ENCODE data around the gene ASIC1.

ASIC1 gene

GRCh38 chr12:50103351-50103750, 46.0 kb downstream of the ASIC1 start:
- DNase-seq (ENCODE audit: low read depth) = no peak

GRCh38 chr12:50103767-50104321, 46.4 kb downstream of the ASIC1 start, which contains the start of gene GPD1:
TSS of gene GPD1 (plus strand) at chr12:50104008. CDS start at chr12:50104051, 43 bp downstream.
- DNase-seq (ENCODE audit: low read depth) = no peak
- H3K4me3 ChIP-seq (ENCODE audit: low read depth, low read length) = no peak within 1 kb of the TSS

More at GRCh38 chr12:50103351-50103750, 46.0 kb downstream of the ASIC1 start:
- no peak overlapping the region for H3K4me3 ChIP-seq (ENCODE audit: low read depth, low read length)

GRCh38 chr12:50104417-50105366, 47.3 kb downstream of the ASIC1 start:
- no peak for DNase-seq (ENCODE audit: low read depth)
- H3K4me3 ChIP-seq (ENCODE audit: low read depth, low read length) = no peak overlapping the region

- H3K4me3 ChIP-seq (ENCODE audit: low read depth, low read length) = no peak overlapping the region
- no peak for DNase-seq (ENCODE audit: low read depth)
Measured at GRCh38 chr12:50105913-50106450, 48.6 kb downstream of the ASIC1 start.

GRCh38 chr12:50106907-50107306, 49.5 kb downstream of the ASIC1 start:
- no peak overlapping the region for H3K4me3 ChIP-seq (ENCODE audit: low read depth, low read length)
- DNase-seq (ENCODE audit: low read depth) = no peak

GRCh38 chr12:50107416-50108268, 50.2 kb downstream of the ASIC1 start:
- DNase-seq (ENCODE audit: low read depth) = no peak
- H3K4me3 ChIP-seq (ENCODE audit: low read depth, low read length) = no peak overlapping the region

- H3K4me3 ChIP-seq (ENCODE audit: low read depth, low read length) = no peak overlapping the region
- DNase-seq (ENCODE audit: low read depth) = no peak
Measured at GRCh38 chr12:50109319-50109718, 51.9 kb downstream of the ASIC1 start.

GRCh38 chr12:50110127-50110761, 52.8 kb downstream of the ASIC1 start:
- no peak overlapping the region for H3K4me3 ChIP-seq (ENCODE audit: low read depth, low read length)
- no peak for DNase-seq (ENCODE audit: low read depth)

- no peak overlapping the region for H3K4me3 ChIP-seq (ENCODE audit: low read depth, low read length)
- no peak for DNase-seq (ENCODE audit: low read depth)
Measured at GRCh38 chr12:50110762-50111351, 53.5 kb downstream of the ASIC1 start.

- DNase-seq (ENCODE audit: low read depth) = no peak
- H3K4me3 ChIP-seq (ENCODE audit: low read depth, low read length) = peak overlapping the region; percentile 33
Measured at GRCh38 chr12:50111395-50111692, 53.9 kb downstream of the ASIC1 start.

GRCh38 chr12:50111693-50112455, 54.5 kb downstream of the ASIC1 start, which contains the start of gene COX14:
TSS of gene COX14 (plus strand) at chr12:50112236. CDS start at chr12:50120044, 7,808 bp downstream.
- peak within 1 kb of the TSS; percentile 99 for H3K4me3 ChIP-seq (ENCODE audit: low read depth, low read length)
- DNase-seq (ENCODE audit: low read depth) = peak; percentile 98

GRCh38 chr12:50112456-50113218, 55.2 kb downstream of the ASIC1 start:
- DNase-seq (ENCODE audit: low read depth) = no peak
- H3K4me3 ChIP-seq (ENCODE audit: low read depth, low read length) = peak overlapping the region; percentile 99

GRCh38 chr12:50117057-50117622, 59.7 kb downstream of the ASIC1 start:
- DNase-seq (ENCODE audit: low read depth) = no peak
- H3K4me3 ChIP-seq (ENCODE audit: low read depth, low read length) = no peak overlapping the region

- DNase-seq (ENCODE audit: low read depth) = no peak
- no peak overlapping the region for H3K4me3 ChIP-seq (ENCODE audit: low read depth, low read length)
Measured at GRCh38 chr12:50119387-50119786, 62.0 kb downstream of the ASIC1 start.

GRCh38 chr12:50120521-50120920, 63.1 kb downstream of the ASIC1 start:
- no peak overlapping the region for H3K4me3 ChIP-seq (ENCODE audit: low read depth, low read length)
- no peak for DNase-seq (ENCODE audit: low read depth)

GRCh38 chr12:50120953-50121352, 63.6 kb downstream of the ASIC1 start:
- no peak overlapping the region for H3K4me3 ChIP-seq (ENCODE audit: low read depth, low read length)
- no peak for DNase-seq (ENCODE audit: low read depth)

- no peak for DNase-seq (ENCODE audit: low read depth)
- H3K4me3 ChIP-seq (ENCODE audit: low read depth, low read length) = no peak overlapping the region
Measured at GRCh38 chr12:50121641-50122040, 64.2 kb downstream of the ASIC1 start.

Data from skeletal muscle cell (primary cell).